Fibroblast of villous mesenchyme (primary cell): ENCODE results near the gene FANCE. TPM values are rescaled to one million over a fixed set of nuclear protein-coding genes. Genes with fewer than 3 reads are reported as not detected.
"Not testable (repeated sequence)": the region's sequence is repeated elsewhere in the genome, so short reads cannot be mapped to it uniquely, and the experiment has no call there.

Experiments
- DNase-seq: peaks from one replicate; pipeline ENCODE4 v3.0.0-alpha.2; 2010; ENCODE audit warnings: low read depth
- H3K4me3 ChIP-seq: 2 replicates; pipeline ENCODE4 v1.5.1; 2011; ENCODE audit warnings: low read depth, mild to moderate bottlenecking, low read length
- total RNA-seq: library from RNA; depleted of rRNA; stranded (reverse); fragments of >200 nt; gene quantifications from 2 replicates; pipeline ENCODE4 v1.2.3, GENCODE V29; 2012
- TF ChIP-seq, protein P1 (sequence below): IDR thresholded peaks from 2 replicates; pipeline ENCODE4 v1.5.1; 2012; ENCODE audit warnings: low read depth, mild to moderate bottlenecking, low read length; ENCODE audit not compliant: insufficient read depth

Gene FANCE
- total RNA-seq, 1 donor, result 6.5 TPM

DNA sequence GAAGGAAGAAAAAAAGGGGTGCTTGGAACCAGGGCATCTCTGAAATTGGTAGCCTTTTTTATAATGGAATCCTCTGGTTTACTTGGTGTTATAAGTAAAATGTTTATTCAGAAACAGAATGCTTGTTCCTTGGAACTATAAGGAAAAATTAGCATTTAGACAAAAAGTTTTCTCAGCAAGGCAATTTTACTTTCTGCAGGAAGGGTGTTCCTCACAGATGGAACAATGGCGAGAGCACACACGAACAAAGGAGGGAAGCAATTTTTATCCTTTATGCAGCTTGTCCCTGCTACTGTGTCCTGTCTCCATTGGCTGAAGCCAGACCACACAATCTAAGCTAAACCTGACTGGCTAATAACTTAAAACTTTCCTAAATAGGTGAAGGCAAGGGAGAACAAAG lies 22.7 kb upstream of the FANCE start:
- DNase-seq, result no peak
- H3K4me3 ChIP-seq, result no peak overlapping the region
- TF ChIP-seq, protein P1, sequence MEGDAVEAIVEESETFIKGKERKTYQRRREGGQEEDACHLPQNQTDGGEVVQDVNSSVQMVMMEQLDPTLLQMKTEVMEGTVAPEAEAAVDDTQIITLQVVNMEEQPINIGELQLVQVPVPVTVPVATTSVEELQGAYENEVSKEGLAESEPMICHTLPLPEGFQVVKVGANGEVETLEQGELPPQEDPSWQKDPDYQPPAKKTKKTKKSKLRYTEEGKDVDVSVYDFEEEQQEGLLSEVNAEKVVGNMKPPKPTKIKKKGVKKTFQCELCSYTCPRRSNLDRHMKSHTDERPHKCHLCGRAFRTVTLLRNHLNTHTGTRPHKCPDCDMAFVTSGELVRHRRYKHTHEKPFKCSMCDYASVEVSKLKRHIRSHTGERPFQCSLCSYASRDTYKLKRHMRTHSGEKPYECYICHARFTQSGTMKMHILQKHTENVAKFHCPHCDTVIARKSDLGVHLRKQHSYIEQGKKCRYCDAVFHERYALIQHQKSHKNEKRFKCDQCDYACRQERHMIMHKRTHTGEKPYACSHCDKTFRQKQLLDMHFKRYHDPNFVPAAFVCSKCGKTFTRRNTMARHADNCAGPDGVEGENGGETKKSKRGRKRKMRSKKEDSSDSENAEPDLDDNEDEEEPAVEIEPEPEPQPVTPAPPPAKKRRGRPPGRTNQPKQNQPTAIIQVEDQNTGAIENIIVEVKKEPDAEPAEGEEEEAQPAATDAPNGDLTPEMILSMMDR, result no peak

GRCh38 chr6:35432291-35432690 lies 19.8 kb upstream of the FANCE start:
- TF ChIP-seq, protein P1, result no peak
- no peak for DNase-seq
- H3K4me3 ChIP-seq, result no peak overlapping the region

- DNase-seq, H3K4me3 ChIP-seq: not testable (repeated sequence)
Observed at GRCh38 chr6:35432702-35433101, 19.4 kb upstream of the FANCE start.

DNA sequence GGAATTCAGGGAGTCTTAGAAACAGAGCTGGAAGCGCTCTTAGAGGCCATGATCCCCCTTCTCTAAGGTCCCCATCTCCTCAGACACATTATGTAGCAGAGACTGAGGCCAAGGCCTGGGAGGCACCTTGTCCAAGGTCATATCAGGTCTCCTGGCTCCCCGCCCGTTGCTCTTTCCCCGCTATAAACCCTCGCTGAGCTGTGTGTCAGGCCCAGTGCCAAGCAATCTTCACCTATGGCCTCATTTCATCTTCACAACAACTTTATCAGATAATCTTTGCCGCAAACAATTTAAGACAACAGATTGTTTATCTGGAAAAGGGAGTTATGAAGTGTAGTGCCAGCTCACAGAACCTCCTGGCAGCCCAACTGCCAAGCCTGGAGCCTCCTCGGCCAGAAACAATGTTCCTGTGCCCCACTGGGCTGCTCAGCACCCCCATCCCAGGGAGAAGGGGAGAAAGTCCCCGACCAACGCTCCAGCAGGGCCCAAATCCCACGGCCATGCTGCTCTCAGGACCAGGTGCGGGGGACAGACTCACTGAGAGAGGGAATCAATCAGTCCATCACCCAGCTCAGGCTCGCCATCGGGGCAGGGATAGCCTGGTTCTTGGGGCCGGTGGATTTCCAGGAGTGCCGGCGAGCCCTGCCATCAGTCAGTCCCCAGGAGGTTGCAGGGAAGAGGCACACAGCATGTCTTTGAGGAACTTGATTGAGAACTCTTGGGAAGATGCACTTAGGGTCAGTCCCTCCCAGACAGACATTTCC lies 16.9 kb upstream of the FANCE start:
- no peak for DNase-seq
- TF ChIP-seq, protein P1, result no peak
- H3K4me3 ChIP-seq, result no peak overlapping the region

DNA sequence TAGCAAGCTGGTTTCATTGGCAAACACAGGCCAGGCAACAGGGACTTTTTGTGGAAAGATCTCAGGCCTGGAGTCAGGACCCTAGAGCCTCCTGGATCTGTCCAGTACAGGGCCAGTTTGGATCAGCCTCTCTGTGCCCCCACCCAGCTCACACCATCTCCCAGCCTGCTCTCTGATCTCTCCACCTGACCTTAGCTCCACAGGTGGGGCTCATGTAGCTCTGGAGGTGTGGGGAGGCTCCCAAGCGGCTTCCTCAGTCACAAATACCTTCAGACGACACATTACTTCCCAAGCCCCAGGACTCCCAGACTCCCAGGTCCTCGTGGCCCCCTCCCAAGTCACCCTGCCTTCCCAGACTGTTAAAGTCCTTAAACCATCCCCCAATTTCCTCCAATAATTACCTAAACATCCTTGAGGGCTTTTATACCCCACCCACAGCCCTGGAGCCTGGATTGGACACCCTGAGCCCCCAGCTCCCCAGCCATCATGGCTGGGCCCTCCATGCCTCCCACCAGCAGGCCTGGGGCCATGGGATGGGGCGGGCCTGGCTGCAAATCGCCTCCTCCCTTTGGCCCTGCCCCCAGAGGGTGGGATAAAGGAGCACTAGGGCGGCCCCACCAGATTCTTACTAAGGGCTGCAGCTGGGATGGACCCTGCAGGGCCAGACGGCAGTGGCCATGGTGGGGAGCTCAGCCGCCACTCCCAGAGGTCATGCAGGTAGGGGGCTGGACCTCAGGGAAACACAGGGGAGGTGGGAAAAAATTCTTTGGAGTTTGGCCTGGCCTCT lies 15.9 kb upstream of the FANCE start:
- DNase-seq, result no peak
- TF ChIP-seq, protein P1, result no peak
- no peak overlapping the region for H3K4me3 ChIP-seq

GRCh38 chr6:35438378-35439065 lies 13.6 kb upstream of the FANCE start:
- H3K4me3 ChIP-seq, DNase-seq: not testable (repeated sequence)

- TF ChIP-seq, protein P1, result no peak
- DNase-seq, result no peak
- no peak overlapping the region for H3K4me3 ChIP-seq
Observed at GRCh38 chr6:35439308-35439707, 12.8 kb upstream of the FANCE start.
